Muscle layer of duodenum (tissue), 2 donors: ENCODE measurements around the gene TKFC.

Experiments
- H3K27ac ChIP-seq: one replicate; pipeline ENCODE4 v1.7.0; 2013; ENCODE audit warnings: mild to moderate bottlenecking, low read length
- H3K27me3 ChIP-seq: one replicate; pipeline ENCODE4 v1.7.0; 2013; ENCODE audit warnings: low read depth, mild to moderate bottlenecking, control low read depth, low read length
- H3K36me3 ChIP-seq, 2 donors: one replicate each; pipeline ENCODE4 v1.7.0; 2013; ENCODE audit warnings: low read length in 2 of 2, control low read depth in 1 of 2, mild to moderate bottlenecking in 1 of 2; ENCODE audit not compliant: insufficient read depth in 2 of 2, control insufficient read depth in 1 of 2
- H3K4me1 ChIP-seq, 2 donors: one replicate each; pipeline ENCODE4 v1.7.0; 2013; ENCODE audit warnings: low read length in 2 of 2, mild to moderate bottlenecking in 2 of 2, control low read depth in 1 of 2, moderate library complexity in 1 of 2; ENCODE audit not compliant: insufficient read depth in 2 of 2, control insufficient read depth in 1 of 2
- H3K4me3 ChIP-seq, 2 donors: one replicate each; pipeline ENCODE4 v1.7.0; 2013; ENCODE audit warnings: low read length in 2 of 2, low read depth in 1 of 2, mild to moderate bottlenecking in 1 of 2
- H3K9me3 ChIP-seq, 2 donors: one replicate each; pipeline ENCODE4 v1.7.0; 2013; ENCODE audit warnings: low read length in 2 of 2, control low read depth in 1 of 2, mild to moderate bottlenecking in 1 of 2; ENCODE audit not compliant: control insufficient read depth in 1 of 2
- donor health status: healthy.

The TKFC gene

DNA sequence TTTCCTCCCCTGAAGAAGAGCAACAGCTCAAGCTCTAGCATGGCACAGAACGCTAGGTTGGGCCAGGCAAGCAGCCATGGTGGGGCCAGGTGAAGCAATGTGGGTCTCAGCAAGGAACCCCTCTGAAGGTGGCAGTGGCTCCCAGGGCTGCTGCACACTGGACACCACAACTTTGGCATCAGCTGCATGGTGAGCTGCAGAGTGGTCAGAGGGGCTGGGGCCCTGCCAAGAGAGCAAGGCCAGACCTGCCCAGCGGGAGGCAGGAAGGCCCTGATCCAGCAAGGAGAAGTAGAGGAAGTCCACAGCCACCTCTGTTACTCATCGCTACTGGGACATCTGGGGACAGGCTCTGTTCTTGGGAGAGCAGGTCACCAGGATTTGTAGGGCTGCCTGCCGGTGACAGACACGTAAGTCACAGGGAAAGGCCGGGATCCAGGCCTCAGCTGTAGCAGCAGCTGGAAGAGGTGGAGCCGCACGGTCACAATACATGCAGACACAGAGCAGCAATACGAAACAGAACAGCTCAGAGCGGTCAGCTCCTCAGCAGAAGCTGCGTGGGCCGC is 16.2 kb downstream of the TKFC start:
- H3K36me3 ChIP-seq, result peaks cover 28 to 59% of the 10 kb centered on the region in 2 donors

DNA sequence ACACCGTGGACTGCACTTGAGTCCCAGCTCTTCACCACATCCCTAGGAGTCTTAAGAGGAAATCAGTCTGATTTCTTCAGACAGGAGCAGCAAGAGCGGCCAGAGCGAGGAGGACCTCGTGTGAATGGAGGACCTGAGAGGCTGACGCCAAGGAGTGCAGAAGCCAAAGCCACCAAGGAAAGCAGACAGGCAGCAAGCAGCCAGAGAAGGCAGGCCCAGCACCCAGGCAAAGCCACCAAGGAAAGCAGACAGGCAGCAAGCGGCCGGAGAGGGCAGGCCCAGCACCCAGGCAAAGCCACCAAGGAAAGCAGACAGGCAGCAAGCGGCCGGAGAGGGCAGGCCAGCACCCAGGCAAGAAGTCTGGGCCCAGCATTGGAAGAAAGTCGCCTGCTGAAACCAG is 16.9 kb downstream of the TKFC start:
- Histone ChIP-seq H3K36me3 (peaks cover 28 to 59% of the 10 kb centered on the region in 2 donors), H3K27me3 (no peaks in the 10 kb centered on the region), H3K4me3 (no peak overlapping the region), H3K27ac (no peak overlapping the region), H3K9me3 (no peaks in the 10 kb centered on the region), H3K4me1 (no peaks in the 10 kb centered on the region)

More for the DNA sequence above, 16.2 kb downstream of the TKFC start:
- Histone ChIP-seq H3K27ac (no peak overlapping the region), H3K27me3 (no peaks in the 10 kb centered on the region), H3K4me1 (no peaks in the 10 kb centered on the region), H3K9me3 (no peaks in the 10 kb centered on the region), H3K4me3 (no peak overlapping the region)

DNA sequence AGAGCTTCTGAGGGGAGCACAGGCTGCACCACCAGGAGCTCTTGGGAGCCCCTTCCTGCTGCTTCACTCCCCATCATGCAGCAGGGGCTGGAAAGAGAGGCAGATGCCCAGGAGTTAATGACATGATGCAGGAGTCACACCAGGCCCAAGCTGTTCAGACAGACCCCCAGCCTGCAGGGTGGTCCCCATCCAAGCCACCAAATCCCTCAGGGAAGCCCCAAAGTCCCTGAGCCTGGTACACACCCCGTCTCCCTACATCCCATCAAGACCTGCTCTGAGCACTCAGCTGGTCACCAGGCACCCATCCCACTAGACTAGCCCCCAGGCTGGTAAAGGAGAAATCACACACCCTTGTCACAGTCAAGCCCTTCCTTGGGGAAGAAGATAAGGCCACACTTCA is 17.3 kb downstream of the TKFC start:
- Histone ChIP-seq H3K27ac (no peak overlapping the region), H3K4me1 (no peaks in the 10 kb centered on the region), H3K4me3 (no peak overlapping the region), H3K9me3 (no peaks in the 10 kb centered on the region), H3K36me3 (peaks cover 28 to 59% of the 10 kb centered on the region in 2 donors), H3K27me3 (no peaks in the 10 kb centered on the region)

DNA sequence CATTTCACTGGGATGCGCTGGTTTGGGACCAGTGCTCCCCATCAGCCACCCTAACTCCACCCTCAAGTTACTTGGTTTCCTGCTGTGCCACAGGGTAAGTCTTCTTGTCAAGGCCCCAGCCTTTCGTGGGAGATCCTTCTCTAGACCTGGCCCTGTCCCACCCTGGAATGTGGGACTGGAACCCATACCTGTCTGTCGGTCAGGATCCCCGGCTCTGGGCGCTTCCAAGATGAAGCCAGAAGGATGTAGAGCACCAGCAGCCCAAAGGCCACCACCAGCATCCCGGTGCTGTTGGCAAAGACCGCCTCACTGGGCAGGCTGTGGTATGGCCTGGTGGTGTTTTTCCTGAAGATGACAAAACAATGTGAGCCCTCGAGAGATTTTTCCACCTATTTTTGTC is 17.8 kb downstream of the TKFC start:
- Histone ChIP-seq H3K27me3 (no peaks in the 10 kb centered on the region), H3K4me3 (no peak overlapping the region), H3K27ac (no peak overlapping the region), H3K36me3 (peaks cover 28 to 59% of the 10 kb centered on the region in 2 donors), H3K9me3 (no peaks in the 10 kb centered on the region), H3K4me1 (no peaks in the 10 kb centered on the region)

DNA sequence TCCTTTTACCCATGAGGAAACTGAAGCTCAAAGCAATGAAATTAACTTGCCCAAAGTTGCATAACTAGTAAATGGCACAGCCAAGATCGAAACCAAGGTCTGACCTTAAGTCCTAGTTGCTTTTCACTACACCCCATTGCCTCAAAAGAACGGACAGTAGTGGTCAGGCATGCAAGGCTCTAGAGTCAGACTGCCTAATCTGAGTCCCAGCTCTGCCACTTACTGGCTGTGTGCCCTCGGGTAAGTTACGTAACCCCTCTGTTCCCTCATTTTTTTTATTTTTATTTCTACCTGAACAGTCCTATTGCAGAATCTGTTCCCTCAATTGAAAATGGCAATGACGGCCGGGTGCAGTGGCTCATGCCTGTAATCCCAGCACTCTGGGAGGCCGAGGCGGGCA is 19.0 kb downstream of the TKFC start:
- H3K36me3 ChIP-seq, result peaks cover 28 to 61% of the 10 kb centered on the region in 2 donors
- H3K27ac ChIP-seq, result no peak overlapping the region
- no peaks in the 10 kb centered on the region for H3K27me3 ChIP-seq
- peaks cover 0 to 3% of the 10 kb centered on the region in 2 donors for H3K4me1 ChIP-seq
- no peaks in the 10 kb centered on the region for H3K9me3 ChIP-seq
- no peak overlapping the region for H3K4me3 ChIP-seq

DNA sequence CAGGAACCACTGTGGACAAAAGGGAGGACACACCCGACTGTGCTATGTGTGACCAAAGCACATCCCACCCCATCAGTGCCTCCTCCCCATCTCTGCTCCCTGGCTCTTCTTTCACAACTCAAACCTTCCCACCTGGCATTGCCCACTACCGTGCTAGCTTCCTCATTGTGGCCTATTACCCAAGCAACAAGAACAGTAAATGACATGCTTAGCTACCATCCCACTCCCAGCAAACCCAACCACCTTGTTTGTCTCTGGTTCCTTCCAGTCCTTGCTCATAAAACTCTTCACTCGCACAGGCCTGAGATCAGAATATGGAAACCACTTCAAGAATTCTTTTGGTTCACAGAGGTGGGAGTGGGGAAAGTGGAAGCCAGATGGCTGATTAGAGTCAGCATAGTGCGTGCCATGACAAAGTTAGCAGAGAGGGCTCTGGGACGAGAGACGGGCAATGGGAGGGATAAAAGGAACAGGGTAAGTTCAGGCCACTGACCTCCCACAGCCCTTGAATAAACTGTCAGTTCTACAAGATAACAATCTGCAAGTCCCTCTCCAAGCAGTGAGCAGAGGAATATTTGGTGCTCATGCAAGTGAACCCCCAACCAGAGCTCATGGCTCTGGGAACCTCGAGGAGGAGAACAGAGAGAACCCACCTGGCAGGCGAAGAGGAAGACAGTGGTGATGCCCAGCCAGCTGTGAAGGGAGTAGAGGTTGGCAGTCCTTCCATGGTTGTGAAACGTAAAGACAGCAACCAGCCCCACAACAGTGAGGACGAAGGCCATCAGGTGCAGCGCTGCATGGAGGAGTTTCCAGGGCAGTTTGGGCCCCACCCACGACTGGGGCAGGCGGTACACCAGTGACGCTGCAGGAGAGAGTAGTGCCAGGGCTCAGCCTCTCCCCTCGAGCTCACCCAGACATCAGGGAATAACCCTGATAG is 20.4 kb downstream of the TKFC start:
- Histone ChIP-seq H3K36me3 (peaks cover 28 to 59% of the 10 kb centered on the region in 2 donors), H3K4me3 (no peak overlapping the region), H3K4me1 (peaks cover 0 to 3% of the 10 kb centered on the region in 2 donors), H3K9me3 (no peaks in the 10 kb centered on the region), H3K27ac (no peak overlapping the region), H3K27me3 (no peaks in the 10 kb centered on the region)

DNA sequence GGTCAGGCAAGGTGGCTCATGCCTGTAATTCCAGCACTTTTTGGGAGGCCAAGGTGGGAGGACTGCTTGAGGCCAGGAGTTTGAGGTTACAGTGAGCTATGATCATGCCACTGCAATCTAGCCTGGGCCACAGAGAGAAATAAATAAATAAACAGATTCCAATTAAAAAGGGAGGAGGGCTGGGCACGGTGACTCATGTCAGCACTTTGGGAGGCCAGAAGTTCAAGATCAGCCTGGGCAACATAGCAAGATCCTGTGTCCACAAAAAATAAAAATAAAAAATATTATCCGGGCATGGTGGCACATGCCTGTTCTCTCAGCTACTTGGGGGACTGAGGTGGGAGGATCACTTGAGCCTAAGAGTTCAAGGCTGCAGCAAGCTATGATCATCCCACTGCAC is 21.2 kb downstream of the TKFC start:
- H3K4me1 ChIP-seq, result peaks cover 0 to 3% of the 10 kb centered on the region in 2 donors
- H3K27ac ChIP-seq, result no peak overlapping the region
- no peaks in the 10 kb centered on the region for H3K9me3 ChIP-seq
- peaks cover 26 to 51% of the 10 kb centered on the region in 2 donors for H3K36me3 ChIP-seq
- H3K27me3 ChIP-seq, result no peaks in the 10 kb centered on the region
- no peak overlapping the region for H3K4me3 ChIP-seq

DNA sequence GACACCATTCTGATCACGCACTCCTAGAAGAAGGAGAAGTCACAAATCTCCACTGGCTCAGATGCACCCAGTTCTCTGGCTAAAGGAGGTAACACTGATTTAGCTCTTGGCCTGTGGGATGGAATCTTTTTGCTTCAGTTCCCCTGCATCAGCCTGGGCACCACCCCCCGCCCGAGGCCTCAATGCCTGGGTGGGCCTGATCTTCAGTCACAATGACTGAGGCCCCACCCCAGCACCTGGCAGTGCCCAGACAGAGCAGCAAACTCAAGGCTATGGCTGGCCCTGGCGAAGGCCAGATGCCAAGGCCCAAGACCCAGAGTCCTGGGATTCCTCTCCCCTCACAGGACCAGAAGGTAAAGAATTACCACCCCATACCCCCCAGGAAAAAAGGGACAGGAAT is 23.7 kb downstream of the TKFC start:
- Histone ChIP-seq H3K36me3 (peaks cover 9 to 29% of the 10 kb centered on the region in 2 donors), H3K9me3 (no peaks in the 10 kb centered on the region), H3K4me3 (no peak overlapping the region), H3K4me1 (peaks cover 0 to 14% of the 10 kb centered on the region in 2 donors), H3K27me3 (no peaks in the 10 kb centered on the region), H3K27ac (no peak overlapping the region)

DNA sequence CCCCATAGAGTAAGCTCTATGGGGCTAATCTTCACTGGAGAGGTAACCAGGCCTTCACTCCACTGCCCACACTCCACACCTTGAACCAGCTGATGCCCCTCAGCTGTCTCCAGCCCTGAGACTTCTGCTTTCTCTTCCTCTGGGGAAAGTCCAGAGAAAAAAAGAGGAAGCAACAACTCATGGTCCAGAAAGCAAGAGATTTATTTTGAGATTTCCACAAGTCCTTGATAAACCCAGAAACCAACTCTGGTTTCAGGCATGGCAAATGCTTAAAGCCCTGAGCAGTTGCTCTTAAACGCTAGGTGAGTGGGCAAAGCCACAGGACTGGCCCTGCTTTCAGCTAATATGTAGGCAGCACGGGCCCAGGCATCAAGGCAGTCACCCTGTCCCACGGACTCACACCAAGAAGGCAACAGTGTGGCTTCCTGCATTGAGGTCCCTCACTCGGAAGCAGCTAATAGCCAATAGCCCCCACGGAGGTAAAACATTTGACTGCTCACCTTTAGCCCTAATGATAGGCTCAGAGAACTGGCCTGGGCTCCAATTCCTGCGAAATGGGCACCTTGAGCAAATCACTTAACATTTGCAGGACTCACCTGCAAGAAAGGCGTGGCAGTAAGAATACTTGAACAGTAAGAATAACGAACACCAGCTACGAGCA is 24.3 kb downstream of the TKFC start:
- Histone ChIP-seq H3K27ac (no peak overlapping the region), H3K4me1 (peaks cover 0 to 14% of the 10 kb centered on the region in 2 donors), H3K9me3 (no peaks in the 10 kb centered on the region), H3K36me3 (peaks cover 9 to 25% of the 10 kb centered on the region in 2 donors), H3K4me3 (no peak overlapping the region), H3K27me3 (no peaks in the 10 kb centered on the region)

DNA sequence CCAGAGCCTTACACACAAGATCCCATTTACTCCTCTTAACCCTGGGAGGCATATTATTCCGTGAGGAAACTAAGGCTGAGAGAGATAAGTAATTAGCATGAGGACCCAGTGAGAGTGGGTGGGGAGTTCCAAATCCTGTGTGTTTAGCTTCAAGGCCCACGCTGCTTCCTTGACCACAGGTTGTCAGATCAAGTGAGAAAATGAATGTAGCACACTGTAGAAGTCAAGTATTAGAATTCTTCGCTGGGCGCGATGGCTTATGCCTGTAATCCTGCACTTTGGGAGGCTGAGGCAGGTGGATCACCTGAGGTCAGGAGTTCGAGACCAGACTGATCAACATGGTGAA is 24.8 kb downstream of the TKFC start:
- Histone ChIP-seq H3K27me3 (no peaks in the 10 kb centered on the region), H3K9me3 (no peaks in the 10 kb centered on the region), H3K4me3 (no peak overlapping the region), H3K27ac (no peak overlapping the region), H3K36me3 (peaks cover 7 to 20% of the 10 kb centered on the region in 2 donors), H3K4me1 (peaks cover 0 to 17% of the 10 kb centered on the region in 2 donors)

DNA sequence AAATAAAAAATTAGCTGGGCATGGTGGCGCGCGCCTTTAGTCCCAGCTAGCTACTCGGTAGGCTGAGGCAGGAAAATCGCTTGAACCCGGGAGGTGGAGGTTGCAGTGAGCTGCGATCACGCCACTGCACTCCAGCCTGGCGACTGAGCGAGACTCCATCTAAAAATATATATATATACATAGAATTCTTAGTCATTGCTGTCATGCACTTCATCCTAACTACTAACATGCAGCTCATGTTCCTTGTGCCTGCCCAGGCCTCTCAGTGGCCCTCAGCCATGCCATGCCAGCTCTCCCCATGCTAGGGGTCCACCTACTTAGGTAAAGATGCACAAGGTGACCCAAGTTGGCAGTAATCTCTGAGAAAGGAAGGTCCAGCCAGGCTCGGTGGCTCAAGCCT is 25.5 kb downstream of the TKFC start:
- Histone ChIP-seq H3K27me3 (no peaks in the 10 kb centered on the region), H3K27ac (no peak overlapping the region), H3K4me1 (peaks cover 0 to 24% of the 10 kb centered on the region in 2 donors), H3K36me3 (peaks cover 3 to 14% of the 10 kb centered on the region in 2 donors), H3K4me3 (no peak overlapping the region), H3K9me3 (no peaks in the 10 kb centered on the region)
